Sigmoid colon (tissue), 7 donors: Measurements from ENCODE around the gene NOP16. TPM values are rescaled to one million over a fixed set of nuclear protein-coding genes. Genes with fewer than 3 reads are reported as not detected.

ENCODE experiments used
- DNase-seq: peaks from one replicate; pipeline ENCODE4 v3.0.0-alpha.2; 2019
- H3K27ac ChIP-seq, 4 donors: fragments of 200-600 bp; sonication (generic); one replicate each; pipeline ENCODE4 v1.5.1; 2016 to 2019; ENCODE audit warnings: mild to moderate bottlenecking in 1 of 4
- H3K27me3 ChIP-seq, 3 donors: fragments of 200-600 bp; sonication (generic); one replicate each; pipeline ENCODE4 v1.5.1; 2019; ENCODE audit warnings: mild to moderate bottlenecking in 1 of 3
- H3K36me3 ChIP-seq, 4 donors: fragments of 200-600 bp; sonication (generic); one replicate each; pipeline ENCODE4 v1.5.1; 2016 to 2019
- H3K4me1 ChIP-seq, 4 donors: fragments of 200-600 bp; sonication (generic); one replicate each; pipeline ENCODE4 v1.5.1; 2017 to 2019
- H3K4me3 ChIP-seq, 4 donors: fragments of 200-600 bp; sonication (generic); one replicate each; pipeline ENCODE4 v1.5.1; 2017 to 2019; ENCODE audit warnings: mild to moderate bottlenecking in 2 of 4, moderate library complexity in 1 of 4
- H3K9me3 ChIP-seq, 4 donors: fragments of 200-600 bp in 3 of 4; sonication (generic) in 3 of 4; one replicate each; pipeline versions ENCODE4 v1.5.1 to v1.6.1; 2013 to 2019
- EP300 ChIP-seq, 4 donors: sonication (generic); formaldehyde crosslinking; IDR thresholded peaks; one replicate each; pipeline ENCODE4 v1.6.1; 2017; ENCODE audit warnings: antibody characterized with exemption in 4 of 4
- POLR2A ChIP-seq, 2 donors: fragments of 450-650 bp; IDR thresholded peaks; one replicate each; pipeline ENCODE4 v1.6.1; 2016; ENCODE audit warnings: antibody characterized with exemption in 2 of 2, mild to moderate bottlenecking in 2 of 2, moderate library complexity in 2 of 2
- POLR2AphosphoS5 ChIP-seq, 4 donors: sonication (generic); formaldehyde crosslinking; IDR thresholded peaks; one replicate each; pipeline ENCODE4 v1.6.1; 2017; ENCODE audit warnings: antibody characterized with exemption in 4 of 4
- WGBS, 2 donors: extraction: QIAGEN DNeasy Blood & Tissue Kit; methylation state at CpG; one replicate each; pipeline ENCODE4 v1.1.7; 2013; 5-methylcytosine and 5-hydroxymethylcytosine counted together
- intact Hi-C: fragments of 100-400 bp; cut with DNase I; formaldehyde crosslinking; loops from one replicate; pipeline ENCODE4 v1.15.1; 2023
- polyA plus RNA-seq, 3 donors: library from polyadenylated mRNA; stranded (reverse); fragments of 200-250 nt; gene quantifications; one replicate each; pipeline ENCODE4 v1.2.3, GENCODE V29; 2013
- total RNA-seq, 4 donors: library from RNA; depleted of rRNA; stranded (reverse); fragments of >200 nt; gene quantifications; one replicate each; pipeline ENCODE4 v1.1.0, GENCODE V29; 2016
- TF ChIP-seq, protein P1 (sequence below), 4 experiments: fragments of 450-650 bp in 3 of 4; fragments of 200-600 bp in 1 of 4; IDR thresholded peaks; one replicate each; pipeline ENCODE4 v1.5.1; 2016 to 2019; ENCODE audit warnings: antibody characterized with exemption in 4 of 4, mild to moderate bottlenecking in 3 of 4, moderate library complexity in 2 of 4
- donor health status: healthy with polysubstance abuse.
- donor health status: Bipolar disorder and iron deficiency.
- donor health status: healthy.

NOP16 gene
- total and polyA plus RNA-seq, 7 donors: 4.4 to 50.7 (median 17.8) TPM

DNA sequence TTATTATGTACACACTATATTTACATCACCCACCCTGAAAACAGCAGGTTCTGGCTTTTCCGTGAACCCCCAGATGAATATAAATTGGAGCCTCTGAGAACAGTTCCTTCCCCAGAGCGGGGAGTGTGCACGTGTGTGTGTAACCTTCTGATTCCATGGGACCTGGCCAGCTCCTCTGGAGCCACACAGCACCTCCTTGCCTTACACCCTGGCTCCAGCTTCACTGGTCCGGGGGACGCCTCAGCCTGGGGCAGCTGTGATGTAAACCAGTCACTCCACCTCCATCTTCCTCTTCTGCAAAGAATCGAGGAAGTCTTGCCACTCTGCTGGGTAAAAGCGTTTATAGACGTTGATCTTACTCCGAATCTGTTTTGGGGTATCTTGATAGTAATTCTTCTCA, 4.4 kb downstream of the NOP16 start:
- no peaks in the 10 kb centered on the region for H3K9me3 ChIP-seq
- peaks cover 5 to 49% (median 22%) of the 10 kb centered on the region in 4 donors for H3K36me3 ChIP-seq
- H3K27me3 ChIP-seq: no peaks in the 10 kb centered on the region
- 86 to 88% methylated on average over 9 of the region's 9 CpGs for WGBS, 2 donors
- intact Hi-C loops: loop anchor here (2.0 to 10.0 kb wide), 3 partner anchors 17 to 261 kb away; partner anchors contain the start of genes RNF44 and TSPAN17
- H3K4me1 ChIP-seq: peaks cover 0 to 37% (median 30%) of the 10 kb centered on the region in 4 donors
- no peak for DNase-seq
- no peak overlapping the region for H3K27ac ChIP-seq
- no peak overlapping the region for H3K4me3 ChIP-seq
- TF ChIP-seq, protein P1, sequence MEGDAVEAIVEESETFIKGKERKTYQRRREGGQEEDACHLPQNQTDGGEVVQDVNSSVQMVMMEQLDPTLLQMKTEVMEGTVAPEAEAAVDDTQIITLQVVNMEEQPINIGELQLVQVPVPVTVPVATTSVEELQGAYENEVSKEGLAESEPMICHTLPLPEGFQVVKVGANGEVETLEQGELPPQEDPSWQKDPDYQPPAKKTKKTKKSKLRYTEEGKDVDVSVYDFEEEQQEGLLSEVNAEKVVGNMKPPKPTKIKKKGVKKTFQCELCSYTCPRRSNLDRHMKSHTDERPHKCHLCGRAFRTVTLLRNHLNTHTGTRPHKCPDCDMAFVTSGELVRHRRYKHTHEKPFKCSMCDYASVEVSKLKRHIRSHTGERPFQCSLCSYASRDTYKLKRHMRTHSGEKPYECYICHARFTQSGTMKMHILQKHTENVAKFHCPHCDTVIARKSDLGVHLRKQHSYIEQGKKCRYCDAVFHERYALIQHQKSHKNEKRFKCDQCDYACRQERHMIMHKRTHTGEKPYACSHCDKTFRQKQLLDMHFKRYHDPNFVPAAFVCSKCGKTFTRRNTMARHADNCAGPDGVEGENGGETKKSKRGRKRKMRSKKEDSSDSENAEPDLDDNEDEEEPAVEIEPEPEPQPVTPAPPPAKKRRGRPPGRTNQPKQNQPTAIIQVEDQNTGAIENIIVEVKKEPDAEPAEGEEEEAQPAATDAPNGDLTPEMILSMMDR (IDR thresholded peaks at IDR 0.05): no peak
- TF ChIP-seq POLR2AphosphoS5 (IDR thresholded peaks at IDR 0.05): no peak
- TF ChIP-seq POLR2A (IDR thresholded peaks at IDR 0.05): no peak
- no peak for TF ChIP-seq EP300 (IDR thresholded peaks at IDR 0.05)

GRCh38 chr5:176383248-176383905, 5.0 kb downstream of the NOP16 start:
- WGBS, 2 donors: 87 to 94% methylated on average over 15 of the region's 15 CpGs
- Histone ChIP-seq H3K4me3 (no peak overlapping the region), H3K4me1 (peaks cover 0 to 37% (median 30%) of the 10 kb centered on the region in 4 donors), H3K9me3 (no peaks in the 10 kb centered on the region), H3K36me3 (peaks cover 5 to 49% (median 22%) of the 10 kb centered on the region in 4 donors), H3K27ac (no peak overlapping the region), H3K27me3 (no peaks in the 10 kb centered on the region)
- TF ChIP-seq POLR2A (IDR thresholded peaks at IDR 0.05) (no peak), EP300 (IDR thresholded peaks at IDR 0.05) (no peak), POLR2AphosphoS5 (IDR thresholded peaks at IDR 0.05) (no peak)
- TF ChIP-seq, protein P1 (IDR thresholded peaks at IDR 0.05): no peak
- no peak for DNase-seq
- intact Hi-C loops: loop anchor here (10.0 kb wide), 2 partner anchors 151 to 261 kb away; partner anchors contain the start of genes RNF44 and TSPAN17

GRCh38 chr5:176382721-176383120, 5.7 kb downstream of the NOP16 start:
- peak overlapping the region in 3 of 4 donors; percentile 72 to 83 (median 75) for H3K27ac ChIP-seq
- intact Hi-C loops: loop anchor here (10.0 kb wide), 2 partner anchors 152 to 262 kb away; partner anchors contain the start of genes RNF44 and TSPAN17
- H3K4me3 ChIP-seq: no peak overlapping the region
- peaks cover 0 to 33% (median 25%) of the 10 kb centered on the region in 4 donors for H3K4me1 ChIP-seq
- no peaks in the 10 kb centered on the region for H3K27me3 ChIP-seq
- WGBS, 2 donors: 74 to 95% methylated on average over 3 of the region's 3 CpGs
- H3K9me3 ChIP-seq: no peaks in the 10 kb centered on the region
- TF ChIP-seq, protein P1 (IDR thresholded peaks at IDR 0.05): no peak
- no peak for TF ChIP-seq EP300 (IDR thresholded peaks at IDR 0.05)
- no peak for TF ChIP-seq POLR2A (IDR thresholded peaks at IDR 0.05)
- no peak for TF ChIP-seq POLR2AphosphoS5 (IDR thresholded peaks at IDR 0.05)
- DNase-seq: peak; percentile 38
- peaks cover 5 to 49% (median 22%) of the 10 kb centered on the region in 4 donors for H3K36me3 ChIP-seq

- intact Hi-C loops: loop anchor here (10.0 kb wide), 2 partner anchors 153 to 263 kb away; partner anchors contain the start of genes RNF44 and TSPAN17
- no peaks in the 10 kb centered on the region for H3K9me3 ChIP-seq
- H3K4me1 ChIP-seq: peaks cover 0 to 26% (median 18%) of the 10 kb centered on the region in 4 donors
- peak overlapping the region; percentile 16 to 83 (median 74) for H3K27ac ChIP-seq
- 96% methylated on average over 3 of the region's 3 CpGs for WGBS, 2 donors
- TF ChIP-seq, protein P1 (IDR thresholded peaks at IDR 0.05): no peak
- TF ChIP-seq POLR2A (IDR thresholded peaks at IDR 0.05) (no peak), EP300 (IDR thresholded peaks at IDR 0.05) (no peak), POLR2AphosphoS5 (IDR thresholded peaks at IDR 0.05) (no peak)
- DNase-seq: peak; percentile 46
- H3K4me3 ChIP-seq: no peak overlapping the region
- H3K27me3 ChIP-seq: no peaks in the 10 kb centered on the region
- H3K36me3 ChIP-seq: peaks cover 5 to 49% (median 22%) of the 10 kb centered on the region in 4 donors
These were observed 6.4 kb downstream of the NOP16 start for GRCh38 chr5:176381979-176382378.
